Adrenal gland (tissue), 12 donors: Measurements from ENCODE around the gene CPNE7. TPM values are rescaled to one million over a fixed set of nuclear protein-coding genes. Genes with fewer than 3 reads are reported as not detected.

Source experiments
- DNase-seq, 7 donors: peaks; one replicate each; pipeline ENCODE4 v3.0.0-alpha.2; 2019 to 2020
- H3K27ac ChIP-seq, 5 donors: fragments of 200-600 bp; sonication (generic) in 4 of 5; 1 replicate in 3 of 5; 2 replicates in 2 of 5; pipeline versions ENCODE4 v1.5.1 to v1.8.0; 2016 to 2020; ENCODE audit warnings: mild to moderate bottlenecking in 1 of 5
- H3K27me3 ChIP-seq: fragments of 200-600 bp; 2 replicates; pipeline ENCODE4 v1.8.0; 2021
- H3K36me3 ChIP-seq, 2 donors: fragments of 200-600 bp; replicated peaks in 1 of 2; 1 replicate in 1 of 2; 2 replicates in 1 of 2; pipeline versions ENCODE4 v1.5.1 to v1.8.0; 2018 to 2022
- H3K4me1 ChIP-seq, 2 donors: fragments of 200-600 bp; replicated peaks in 1 of 2; 1 replicate in 1 of 2; 2 replicates in 1 of 2; pipeline versions ENCODE4 v1.5.1 to v1.8.0; 2018 to 2021
- H3K4me3 ChIP-seq, 4 donors: fragments of 200-600 bp; sonication (generic) in 3 of 4; one replicate each; pipeline ENCODE4 v1.5.1; 2016 to 2018
- H3K9me3 ChIP-seq, 3 donors: fragments of 200-600 bp; sonication (generic) in 1 of 3; replicated peaks in 1 of 3; 1 replicate in 2 of 3; 2 replicates in 1 of 3; pipeline versions ENCODE4 v1.5.1 to v1.8.0; 2016 to 2021
- CTCF ChIP-seq, 6 experiments: fragments of 450-650 bp in 4 of 6; fragments of 200-600 bp in 2 of 6; sonication (generic) in 1 of 6; IDR thresholded peaks; 1 replicate in 5 of 6; 2 replicates in 1 of 6; pipeline versions ENCODE4 v1.5.1 to v1.8.0; 2016 to 2021; ENCODE audit warnings: antibody characterized with exemption in 6 of 6, mild to moderate bottlenecking in 2 of 6, moderate library complexity in 1 of 6
- POLR2A ChIP-seq, 2 donors: fragments of 450-650 bp; IDR thresholded peaks; one replicate each; pipeline ENCODE4 v1.6.1; 2017; ENCODE audit warnings: antibody characterized with exemption in 2 of 2, mild to moderate bottlenecking in 2 of 2, moderate library complexity in 1 of 2
- WGBS, 4 donors: extraction: QIAGEN DNeasy Blood & Tissue Kit in 2 of 4; methylation state at CpG; one replicate each; pipeline versions ENCODE4 v1.1.5 to v1.1.7; 2013 to 2017; 5-methylcytosine and 5-hydroxymethylcytosine counted together
- intact Hi-C, 2 donors: fragments of 100-400 bp; cut with DNase I; formaldehyde crosslinking; loops; one replicate each; pipeline versions ENCODE4 v1.14.1 to v1.15.0; 2022 to 2023
- polyA plus RNA-seq, 3 donors: library from polyadenylated mRNA; stranded (reverse); fragments of 200-250 nt in 2 of 3; fragments of 350-450 nt in 1 of 3; fragmentation: Illumina TruSeq in 1 of 3; extraction: RNeasy Lipid Tissue Mini Kit (QIAGEN cat#74804) in 1 of 3; gene quantifications; one replicate each; pipeline ENCODE4 v1.2.3, GENCODE V29; 2013 to 2014
- total RNA-seq, 9 donors: library from RNA; depleted of rRNA in 4 of 9; stranded (reverse); fragments of >200 nt in 4 of 9; fragments of 120-200 nt in 1 of 9; fragmentation: NEBNext Ultra II Directional in 1 of 9; extraction: Animal tissue kit (Norgen Biotek cat#: 25700) in 1 of 9; gene quantifications; one replicate each; pipeline versions ENCODE4 v1.1.0 to v1.2.4, GENCODE V29; 2013 to 2023
- donor health status: healthy with polysubstance abuse.
- donor health status: Bipolar disorder and iron deficiency.
- donor health status: DM: yes; HTN: yes; CAD: no.
- donor health status: DM: no; HTN: no; CAD: no.
- donor health status: DM: no; HTN: no; CAD: no.
- donor health status: DM: yes; HTN: yes; CAD: no.

Gene CPNE7
- total and polyA plus RNA-seq, 12 donors: 0.15 to 6.8 (median 0.52) TPM; not detected in 3

- TF ChIP-seq CTCF (IDR thresholded peaks at IDR 0.05) (no peak), POLR2A (IDR thresholded peaks at IDR 0.05) (no peak)
- WGBS, 4 donors: 88 to 92% (median 92%) methylated on average over 5 to 18 of the region's 18 CpGs
- Histone ChIP-seq H3K4me1 (peaks cover 0 to 11% of the 10 kb centered on the region in 2 donors), H3K4me3 (no peak overlapping the region), H3K27ac (no peak overlapping the region), H3K27me3 (no peaks in the 10 kb centered on the region), H3K9me3 (no peaks in the 10 kb centered on the region), H3K36me3 (peaks cover 0 to 73% of the 10 kb centered on the region in 2 donors)
- intact Hi-C loops: no loop called here
- DNase-seq: no peak
Observed at GRCh38 chr16:89553733-89554132, 21.8 kb upstream of the CPNE7 start.

- Histone ChIP-seq H3K4me3 (no peak overlapping the region), H3K4me1 (peaks cover 0 to 11% of the 10 kb centered on the region in 2 donors), H3K36me3 (peaks cover 0 to 67% of the 10 kb centered on the region in 2 donors), H3K27me3 (no peaks in the 10 kb centered on the region), H3K9me3 (no peaks in the 10 kb centered on the region), H3K27ac (no peak overlapping the region)
- no peak for TF ChIP-seq CTCF (IDR thresholded peaks at IDR 0.05)
- 87 to 95% (median 91%) methylated on average over 8 to 12 of the region's 12 CpGs for WGBS, 4 donors
- DNase-seq: no peak
- intact Hi-C loops: no loop called here
Observed at GRCh38 chr16:89554343-89554742, 21.2 kb upstream of the CPNE7 start.

GRCh38 chr16:89555265-89555664, 20.3 kb upstream of the CPNE7 start:
- Histone ChIP-seq H3K9me3 (no peaks in the 10 kb centered on the region), H3K4me1 (peaks cover 7 to 16% of the 10 kb centered on the region in 2 donors), H3K4me3 (no peak overlapping the region), H3K27me3 (no peaks in the 10 kb centered on the region), H3K27ac (no peak overlapping the region), H3K36me3 (peaks cover 0 to 60% of the 10 kb centered on the region in 2 donors)
- TF ChIP-seq POLR2A (IDR thresholded peaks at IDR 0.05) (no peak), CTCF (IDR thresholded peaks at IDR 0.05) (no peak)
- DNase-seq: no peak
- 91 to 93% (median 92%) methylated on average over 8 to 16 of the region's 16 CpGs for WGBS, 4 donors
- intact Hi-C loops: no loop called here

GRCh38 chr16:89555780-89556179, 19.8 kb upstream of the CPNE7 start:
- H3K9me3 ChIP-seq: no peaks in the 10 kb centered on the region
- no peaks in the 10 kb centered on the region for H3K27me3 ChIP-seq
- intact Hi-C loops: no loop called here
- TF ChIP-seq CTCF (IDR thresholded peaks at IDR 0.05) (no peak), POLR2A (IDR thresholded peaks at IDR 0.05) (no peak)
- no peak overlapping the region for H3K4me3 ChIP-seq
- no peak overlapping the region for H3K27ac ChIP-seq
- no peak for DNase-seq
- H3K4me1 ChIP-seq: peaks cover 7 to 16% of the 10 kb centered on the region in 2 donors
- 84 to 91% (median 89%) methylated on average over 9 to 13 of the region's 13 CpGs for WGBS, 4 donors
- H3K36me3 ChIP-seq: peaks cover 0 to 55% of the 10 kb centered on the region in 2 donors
